Muscle layer of duodenum (tissue), 2 donors: ENCODE results near the gene CUL9.

Experiments used
- H3K27ac ChIP-seq: one replicate; pipeline ENCODE4 v1.7.0; 2013; ENCODE audit warnings: mild to moderate bottlenecking, low read length
- H3K27me3 ChIP-seq: one replicate; pipeline ENCODE4 v1.7.0; 2013; ENCODE audit warnings: low read depth, mild to moderate bottlenecking, control low read depth, low read length
- H3K36me3 ChIP-seq, 2 donors: one replicate each; pipeline ENCODE4 v1.7.0; 2013; ENCODE audit warnings: low read length in 2 of 2, control low read depth in 1 of 2, mild to moderate bottlenecking in 1 of 2; ENCODE audit not compliant: insufficient read depth in 2 of 2, control insufficient read depth in 1 of 2
- H3K4me1 ChIP-seq, 2 donors: one replicate each; pipeline ENCODE4 v1.7.0; 2013; ENCODE audit warnings: low read length in 2 of 2, mild to moderate bottlenecking in 2 of 2, control low read depth in 1 of 2, moderate library complexity in 1 of 2; ENCODE audit not compliant: insufficient read depth in 2 of 2, control insufficient read depth in 1 of 2
- H3K4me3 ChIP-seq, 2 donors: one replicate each; pipeline ENCODE4 v1.7.0; 2013; ENCODE audit warnings: low read length in 2 of 2, low read depth in 1 of 2, mild to moderate bottlenecking in 1 of 2
- H3K9me3 ChIP-seq, 2 donors: one replicate each; pipeline ENCODE4 v1.7.0; 2013; ENCODE audit warnings: low read length in 2 of 2, control low read depth in 1 of 2, mild to moderate bottlenecking in 1 of 2; ENCODE audit not compliant: control insufficient read depth in 1 of 2
- donor health status: healthy.

Gene CUL9

DNA sequence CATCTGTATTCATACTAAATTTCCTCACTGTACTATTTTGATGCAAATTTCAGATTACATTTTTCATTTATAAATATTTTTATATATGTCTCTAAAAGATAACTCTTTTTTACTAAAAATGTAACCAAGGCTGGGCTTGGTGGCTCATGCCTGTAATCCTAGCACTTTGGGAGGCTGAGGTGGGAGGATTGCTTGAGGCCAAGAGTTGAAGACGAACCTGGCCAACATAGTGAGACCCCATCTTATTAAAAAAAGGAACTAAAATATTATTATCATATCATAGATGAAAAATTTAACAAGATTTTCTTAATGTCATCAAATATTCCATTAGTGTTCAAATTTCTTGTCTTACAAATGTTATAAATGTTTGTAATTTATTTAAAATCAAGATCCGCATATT lies 53.8 kb downstream of the CUL9 start:
- Histone ChIP-seq H3K27me3 (peaks cover 3% of the 10 kb centered on the region), H3K27ac (no peak overlapping the region), H3K9me3 (no peaks in the 10 kb centered on the region)

GRCh38 chr6:43239054-43239453 lies 57.1 kb downstream of the CUL9 start:
- peaks cover 26% of the 10 kb centered on the region for H3K27me3 ChIP-seq

More for the DNA sequence above, 53.8 kb downstream of the CUL9 start:
- H3K36me3 ChIP-seq: no peaks in the 10 kb centered on the region
- H3K4me1 ChIP-seq: no peaks in the 10 kb centered on the region
- H3K4me3 ChIP-seq: no peak overlapping the region

DNA sequence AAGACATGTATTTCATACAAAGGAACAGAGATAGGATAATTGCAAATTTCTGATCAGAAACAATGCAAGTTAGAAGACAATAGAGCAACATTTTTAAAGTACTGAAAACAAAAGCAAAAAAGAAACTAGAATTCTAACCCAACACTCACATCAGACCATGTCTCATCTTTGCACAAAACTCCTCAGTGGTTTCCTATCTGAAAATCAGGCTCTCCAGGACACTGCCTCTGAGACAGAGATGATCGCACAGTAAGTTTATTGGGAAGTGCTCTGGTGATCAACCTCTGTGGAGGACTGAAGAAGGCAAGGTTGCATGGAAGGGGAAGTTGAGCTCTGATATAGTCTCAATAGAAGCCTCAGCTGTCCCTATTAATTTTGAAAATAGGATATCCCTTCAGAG lies 59.0 kb downstream of the CUL9 start:
- Histone ChIP-seq H3K36me3 (no peaks in the 10 kb centered on the region), H3K9me3 (no peaks in the 10 kb centered on the region), H3K27me3 (peaks cover 35% of the 10 kb centered on the region), H3K4me1 (no peaks in the 10 kb centered on the region), H3K27ac (no peak overlapping the region), H3K4me3 (no peak overlapping the region)

More at GRCh38 chr6:43239054-43239453, 57.1 kb downstream of the CUL9 start:
- H3K27ac ChIP-seq: no peak overlapping the region
- no peaks in the 10 kb centered on the region for H3K4me1 ChIP-seq
- no peaks in the 10 kb centered on the region for H3K36me3 ChIP-seq
- H3K9me3 ChIP-seq: no peaks in the 10 kb centered on the region
- no peak overlapping the region for H3K4me3 ChIP-seq

GRCh38 chr6:43241446-43241845 lies 59.5 kb downstream of the CUL9 start:
- H3K9me3 ChIP-seq: no peaks in the 10 kb centered on the region
- no peak overlapping the region for H3K27ac ChIP-seq
- no peaks in the 10 kb centered on the region for H3K36me3 ChIP-seq
- H3K4me1 ChIP-seq: peaks cover 0 to 2% of the 10 kb centered on the region in 2 donors
- H3K4me3 ChIP-seq: no peak overlapping the region
- peaks cover 38% of the 10 kb centered on the region for H3K27me3 ChIP-seq

DNA sequence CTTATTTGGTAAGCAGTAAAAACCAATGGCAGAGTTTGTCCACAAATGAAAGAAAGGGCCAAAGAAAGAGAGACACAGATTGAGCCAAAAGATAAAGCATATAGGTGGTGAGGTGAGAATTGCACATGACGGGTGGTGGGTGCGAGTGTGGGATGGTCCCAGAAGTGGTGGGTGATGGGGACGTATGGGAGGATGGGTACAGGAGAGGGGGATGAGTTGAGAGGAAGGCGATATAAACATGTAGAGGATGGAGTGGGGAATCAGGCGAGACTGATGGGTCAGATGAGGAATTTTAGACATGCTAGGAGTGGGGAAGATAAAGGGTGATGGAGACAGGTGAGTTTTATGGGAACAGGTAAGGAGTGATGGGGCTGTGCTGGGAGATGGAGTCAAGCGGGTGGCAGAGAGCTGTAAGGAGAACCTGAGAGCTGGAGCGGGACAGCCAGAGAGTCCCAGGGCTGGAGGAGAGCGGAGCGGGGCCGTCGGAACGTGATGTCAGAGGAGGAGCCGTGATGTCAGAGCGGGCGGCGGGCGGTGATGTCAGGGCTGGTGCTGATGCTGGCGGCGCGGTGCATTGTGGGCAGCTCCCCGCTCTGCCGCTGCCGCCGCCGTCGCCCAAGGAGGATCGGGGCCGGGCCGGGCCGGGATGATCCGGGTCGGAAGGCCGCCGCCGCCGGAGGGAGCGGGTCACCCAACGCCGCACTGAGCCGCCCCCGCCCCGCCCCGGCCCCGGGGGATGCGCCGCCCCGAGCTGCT lies 61.1 kb downstream of the CUL9 start, which contains the start of gene TTBK1:
TSS of gene TTBK1 (plus strand) at position 574 of the 756 bp plus-strand sequence. CDS start 3,180 bp downstream, outside the sequence.
- H3K9me3 ChIP-seq: no peaks in the 10 kb centered on the region
- no peaks in the 10 kb centered on the region for H3K36me3 ChIP-seq
- H3K27me3 ChIP-seq: peaks cover 38% of the 10 kb centered on the region
- peaks cover 0 to 12% of the 10 kb centered on the region in 2 donors for H3K4me1 ChIP-seq
- H3K4me3 ChIP-seq: no peak within 1 kb of the TSS
- no peak within 1 kb of the TSS for H3K27ac ChIP-seq

DNA sequence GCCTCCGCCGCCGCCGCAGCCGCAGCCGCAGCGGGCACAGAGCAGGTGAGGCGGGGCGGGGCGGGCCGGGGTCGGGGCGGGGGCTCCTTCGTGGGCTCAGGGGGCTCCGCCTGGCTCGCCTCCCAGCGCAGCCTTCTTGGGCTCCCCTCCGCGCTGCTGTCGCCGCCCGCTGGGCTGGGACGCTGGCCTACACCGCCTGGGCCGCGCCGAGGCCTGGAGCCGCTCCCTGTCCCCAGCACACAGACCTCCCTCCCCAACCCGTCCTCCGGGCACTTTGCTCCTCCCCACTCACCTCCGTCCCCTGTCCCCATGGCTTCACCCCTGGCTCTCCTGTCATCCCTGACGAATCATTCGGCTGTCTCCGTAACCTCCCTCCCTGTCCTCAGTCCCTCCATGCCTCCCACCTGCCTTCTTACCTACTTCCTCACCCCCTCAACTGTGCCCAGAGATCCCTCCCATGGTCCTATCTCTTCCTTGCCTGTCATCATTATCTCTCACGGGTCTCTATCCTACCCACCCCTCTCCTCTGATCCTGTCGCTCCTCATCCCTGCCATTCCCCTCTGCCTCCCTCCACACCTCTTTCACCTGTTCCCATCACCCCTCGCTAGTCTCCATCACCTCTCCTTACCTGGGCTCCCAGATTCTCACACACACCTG lies 61.8 kb downstream of the CUL9 start:
- no peak overlapping the region for H3K4me3 ChIP-seq
- H3K4me1 ChIP-seq: peaks cover 0 to 12% of the 10 kb centered on the region in 2 donors

DNA sequence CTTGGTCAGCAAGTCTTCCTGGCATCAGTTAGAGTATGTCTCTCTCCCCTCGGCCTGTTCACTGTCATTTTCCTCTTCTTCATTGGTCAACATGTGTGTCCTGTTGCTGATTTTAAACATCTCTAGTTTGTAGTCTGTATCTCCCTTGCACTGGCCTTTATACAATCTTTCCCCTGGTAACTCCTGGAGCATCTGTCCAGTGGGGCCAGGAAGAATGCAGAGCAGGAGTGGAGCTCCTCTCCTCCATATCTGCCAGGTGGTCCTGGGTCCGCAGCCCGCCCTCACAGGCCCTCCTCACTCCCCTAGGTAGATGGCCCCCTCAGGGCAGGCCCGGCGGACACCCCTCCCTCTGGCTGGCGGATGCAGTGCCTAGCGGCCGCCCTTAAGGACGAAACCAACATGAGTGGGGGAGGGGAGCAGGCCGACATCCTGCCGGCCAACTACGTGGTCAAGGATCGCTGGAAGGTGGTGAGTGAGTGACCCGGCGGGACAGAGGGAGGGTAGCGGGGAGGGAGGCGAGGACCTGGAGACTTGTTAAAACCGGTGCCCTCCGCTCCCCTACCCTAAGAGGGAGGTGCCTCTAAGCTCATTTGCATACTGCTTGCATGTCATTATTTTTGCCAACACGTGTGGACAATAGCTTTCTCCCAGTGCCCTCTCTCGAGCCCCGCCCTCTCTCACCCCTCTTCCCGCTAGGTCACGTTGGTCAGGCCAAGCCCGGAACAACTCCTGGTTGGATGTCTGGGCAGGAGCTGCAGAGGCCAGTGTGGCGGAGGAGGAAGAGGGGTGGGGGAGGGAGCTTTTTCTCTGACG lies 64.5 kb downstream of the CUL9 start:
- no peak overlapping the region for H3K27ac ChIP-seq
- peaks cover 43% of the 10 kb centered on the region for H3K27me3 ChIP-seq
- H3K4me1 ChIP-seq: peaks cover 0 to 12% of the 10 kb centered on the region in 2 donors
- no peaks in the 10 kb centered on the region for H3K9me3 ChIP-seq
- peak overlapping the region; percentile 75 to 87 for H3K4me3 ChIP-seq
- no peaks in the 10 kb centered on the region for H3K36me3 ChIP-seq

More for the DNA sequence above, 61.8 kb downstream of the CUL9 start:
- Histone ChIP-seq H3K9me3 (no peaks in the 10 kb centered on the region), H3K27me3 (peaks cover 40% of the 10 kb centered on the region), H3K36me3 (no peaks in the 10 kb centered on the region), H3K27ac (no peak overlapping the region)

- H3K36me3 ChIP-seq: no peaks in the 10 kb centered on the region
- H3K4me3 ChIP-seq: peak overlapping the region; percentile 75 to 87
- H3K9me3 ChIP-seq: no peaks in the 10 kb centered on the region
- H3K4me1 ChIP-seq: peaks cover 0 to 12% of the 10 kb centered on the region in 2 donors
- H3K27ac ChIP-seq: no peak overlapping the region
- H3K27me3 ChIP-seq: peaks cover 42% of the 10 kb centered on the region
Measured at GRCh38 chr6:43247114-43247999, 65.4 kb downstream of the CUL9 start.

DNA sequence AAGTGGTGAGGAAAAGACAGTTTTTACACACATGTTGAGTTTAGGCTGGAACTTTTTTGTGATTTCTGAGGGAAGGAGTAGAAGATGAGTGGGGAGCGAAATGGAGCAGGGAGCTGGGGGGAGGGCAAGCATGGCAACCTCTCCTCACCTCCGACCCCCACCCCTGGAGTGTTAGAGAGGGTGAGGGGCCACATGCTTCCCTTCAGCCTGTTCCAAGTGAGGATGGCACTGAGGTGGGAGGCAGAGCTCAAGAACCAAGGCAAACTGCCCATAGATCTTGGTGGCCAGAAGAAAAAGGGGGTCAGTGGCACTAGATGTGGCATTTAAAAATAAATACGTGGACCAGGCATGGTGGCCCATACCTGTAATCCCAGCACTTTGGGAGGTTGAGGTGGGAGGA lies 66.1 kb downstream of the CUL9 start:
- Histone ChIP-seq H3K36me3 (no peaks in the 10 kb centered on the region), H3K9me3 (no peaks in the 10 kb centered on the region), H3K27ac (no peak overlapping the region), H3K27me3 (peaks cover 39% of the 10 kb centered on the region), H3K4me1 (peaks cover 0 to 12% of the 10 kb centered on the region in 2 donors), H3K4me3 (no peak overlapping the region)

DNA sequence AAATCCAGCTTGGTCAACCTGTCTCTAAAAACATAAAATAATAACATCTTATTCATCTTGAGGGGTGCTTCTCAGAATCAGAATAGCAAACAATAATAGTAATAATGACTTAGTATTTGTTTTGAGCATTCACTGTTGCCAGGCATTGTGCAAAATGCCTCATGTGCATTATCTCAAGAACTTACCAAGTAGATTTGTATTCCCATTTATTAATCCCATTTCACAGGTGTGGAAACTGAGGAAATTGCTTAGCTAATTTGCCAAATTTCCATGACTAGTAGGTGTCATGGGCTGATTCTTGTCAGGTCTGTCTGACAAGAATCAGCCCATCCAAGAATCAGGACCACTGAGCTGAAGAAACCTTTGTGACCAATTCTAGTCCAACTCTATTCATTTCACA lies 66.8 kb downstream of the CUL9 start:
- Histone ChIP-seq H3K27ac (no peak overlapping the region), H3K4me3 (no peak overlapping the region), H3K9me3 (no peaks in the 10 kb centered on the region), H3K27me3 (peaks cover 36% of the 10 kb centered on the region), H3K4me1 (peaks cover 0 to 12% of the 10 kb centered on the region in 2 donors), H3K36me3 (no peaks in the 10 kb centered on the region)
